ENCODE measurements around the gene MRPL28.

MRPL28 gene

GRCh38 chr16:322476-323143 is 47.7 kb downstream of the MRPL28 start:
- TF ChIP-seq CTCF (IDR thresholded peaks at IDR 0.05; ENCODE audit: low read depth, low read length, missing control alignments), result no peak
- DNase-seq (ENCODE audit: low read depth), result no peak
- no peak overlapping the region for H3K4me3 ChIP-seq (ENCODE audit: low read depth, low read length)

GRCh38 chr16:321532-321931 is 48.8 kb downstream of the MRPL28 start:
- no peak overlapping the region for H3K4me3 ChIP-seq (ENCODE audit: low read depth, low read length)
- TF ChIP-seq CTCF (IDR thresholded peaks at IDR 0.05; ENCODE audit: low read depth, low read length, missing control alignments), result no peak
- no peak for DNase-seq (ENCODE audit: low read depth)

- TF ChIP-seq CTCF (IDR thresholded peaks at IDR 0.05; ENCODE audit: low read depth, low read length, missing control alignments), result no peak
- no peak for DNase-seq (ENCODE audit: low read depth)
- H3K4me3 ChIP-seq (ENCODE audit: low read depth, low read length), result no peak overlapping the region
Observed at GRCh38 chr16:320206-320605, 50.1 kb downstream of the MRPL28 start.

GRCh38 chr16:318628-319027 is 51.7 kb downstream of the MRPL28 start:
- DNase-seq (ENCODE audit: low read depth), result no peak
- H3K4me3 ChIP-seq (ENCODE audit: low read depth, low read length), result no peak overlapping the region
- peak; percentile 37 for TF ChIP-seq CTCF (IDR thresholded peaks at IDR 0.05; ENCODE audit: low read depth, low read length, missing control alignments)

GRCh38 chr16:317583-317982 is 52.8 kb downstream of the MRPL28 start:
- TF ChIP-seq CTCF (IDR thresholded peaks at IDR 0.05; ENCODE audit: low read depth, low read length, missing control alignments), result no peak
- H3K4me3 ChIP-seq (ENCODE audit: low read depth, low read length), result no peak overlapping the region
- DNase-seq (ENCODE audit: low read depth), result no peak

Measured in GM12864 (cell line).